ENCODE measurements around the gene NKD2. TPM values are rescaled to one million over a fixed set of nuclear protein-coding genes. Genes with fewer than 3 reads are reported as not detected.
"Not testable (repeated sequence)": the region's sequence is repeated elsewhere in the genome, so short reads cannot be mapped to it uniquely, and the experiment has no call there.

Gene NKD2
- total RNA-seq, 1 donor from 2014 or later, result 41.7 TPM

GRCh38 chr5:1080432-1080831 lies 71.8 kb downstream of the NKD2 start:
- H3K27me3 Mint-ChIP-seq (ENCODE audit: unreplicated experiment), result peaks cover 7% of the 10 kb centered on the region
- H3K4me3 Mint-ChIP-seq (ENCODE audit: unreplicated experiment), result no peak overlapping the region
- TF ChIP-seq, protein P1, sequence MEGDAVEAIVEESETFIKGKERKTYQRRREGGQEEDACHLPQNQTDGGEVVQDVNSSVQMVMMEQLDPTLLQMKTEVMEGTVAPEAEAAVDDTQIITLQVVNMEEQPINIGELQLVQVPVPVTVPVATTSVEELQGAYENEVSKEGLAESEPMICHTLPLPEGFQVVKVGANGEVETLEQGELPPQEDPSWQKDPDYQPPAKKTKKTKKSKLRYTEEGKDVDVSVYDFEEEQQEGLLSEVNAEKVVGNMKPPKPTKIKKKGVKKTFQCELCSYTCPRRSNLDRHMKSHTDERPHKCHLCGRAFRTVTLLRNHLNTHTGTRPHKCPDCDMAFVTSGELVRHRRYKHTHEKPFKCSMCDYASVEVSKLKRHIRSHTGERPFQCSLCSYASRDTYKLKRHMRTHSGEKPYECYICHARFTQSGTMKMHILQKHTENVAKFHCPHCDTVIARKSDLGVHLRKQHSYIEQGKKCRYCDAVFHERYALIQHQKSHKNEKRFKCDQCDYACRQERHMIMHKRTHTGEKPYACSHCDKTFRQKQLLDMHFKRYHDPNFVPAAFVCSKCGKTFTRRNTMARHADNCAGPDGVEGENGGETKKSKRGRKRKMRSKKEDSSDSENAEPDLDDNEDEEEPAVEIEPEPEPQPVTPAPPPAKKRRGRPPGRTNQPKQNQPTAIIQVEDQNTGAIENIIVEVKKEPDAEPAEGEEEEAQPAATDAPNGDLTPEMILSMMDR (IDR thresholded peaks at IDR 0.05; ENCODE audit: partially characterized antibody, unreplicated experiment), result no peak
- H3K4me1 Mint-ChIP-seq (ENCODE audit: low read depth, unreplicated experiment), result peaks cover 7% of the 10 kb centered on the region
- peak overlapping the region; percentile 96 for H3K27ac Mint-ChIP-seq (ENCODE audit: unreplicated experiment)
- DNase-seq, result peak; percentile 78
- H3K9me3 Mint-ChIP-seq (ENCODE audit: unreplicated experiment), result peaks cover 10% of the 10 kb centered on the region
- H3K36me3 Mint-ChIP-seq (ENCODE audit: unreplicated experiment), result no peaks in the 10 kb centered on the region

GRCh38 chr5:1081519-1081918 lies 72.9 kb downstream of the NKD2 start:
- Mint-ChIP-seq H3K27ac (ENCODE audit: unreplicated experiment) (peak overlapping the region; percentile 96), H3K36me3 (ENCODE audit: unreplicated experiment) (no peaks in the 10 kb centered on the region), H3K27me3 (ENCODE audit: unreplicated experiment) (peaks cover 7% of the 10 kb centered on the region), H3K4me3 (ENCODE audit: unreplicated experiment) (no peak overlapping the region), H3K9me3 (ENCODE audit: unreplicated experiment) (peaks cover 10% of the 10 kb centered on the region), H3K4me1 (ENCODE audit: low read depth, unreplicated experiment) (peaks cover 7% of the 10 kb centered on the region)
- no peak for DNase-seq
- TF ChIP-seq, protein P1 (IDR thresholded peaks at IDR 0.05; ENCODE audit: partially characterized antibody, unreplicated experiment), result no peak

DNA sequence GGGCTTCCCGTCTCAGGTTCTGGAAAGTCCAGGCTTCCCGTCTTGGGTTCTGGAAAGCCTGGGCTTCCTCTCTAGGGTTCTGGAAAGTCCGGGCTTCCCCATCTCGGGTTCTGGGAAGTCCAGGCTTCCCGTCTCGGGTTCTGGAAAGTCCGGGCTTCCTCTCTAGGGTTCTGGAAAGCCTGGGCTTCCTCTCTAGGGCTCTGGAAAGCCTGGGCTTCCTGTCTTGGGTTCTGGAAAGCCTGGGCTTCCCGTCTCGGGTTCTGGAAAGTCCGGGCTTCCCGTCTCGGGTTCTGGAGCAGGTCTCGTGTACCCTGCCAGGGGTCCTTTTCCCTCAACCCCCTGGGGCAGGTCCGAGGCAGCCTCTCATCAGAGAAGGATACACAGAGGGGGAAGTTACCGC lies 74.4 kb downstream of the NKD2 start:
- not testable (repeated sequence) for DNase-seq; H3K4me1 Mint-ChIP-seq (ENCODE audit: low read depth, unreplicated experiment); H3K27me3 Mint-ChIP-seq (ENCODE audit: unreplicated experiment); H3K27ac Mint-ChIP-seq (ENCODE audit: unreplicated experiment); H3K36me3 Mint-ChIP-seq (ENCODE audit: unreplicated experiment); H3K4me3 Mint-ChIP-seq (ENCODE audit: unreplicated experiment)
- H3K9me3 Mint-ChIP-seq (ENCODE audit: unreplicated experiment), result peaks cover 10% of the 10 kb centered on the region

DNA sequence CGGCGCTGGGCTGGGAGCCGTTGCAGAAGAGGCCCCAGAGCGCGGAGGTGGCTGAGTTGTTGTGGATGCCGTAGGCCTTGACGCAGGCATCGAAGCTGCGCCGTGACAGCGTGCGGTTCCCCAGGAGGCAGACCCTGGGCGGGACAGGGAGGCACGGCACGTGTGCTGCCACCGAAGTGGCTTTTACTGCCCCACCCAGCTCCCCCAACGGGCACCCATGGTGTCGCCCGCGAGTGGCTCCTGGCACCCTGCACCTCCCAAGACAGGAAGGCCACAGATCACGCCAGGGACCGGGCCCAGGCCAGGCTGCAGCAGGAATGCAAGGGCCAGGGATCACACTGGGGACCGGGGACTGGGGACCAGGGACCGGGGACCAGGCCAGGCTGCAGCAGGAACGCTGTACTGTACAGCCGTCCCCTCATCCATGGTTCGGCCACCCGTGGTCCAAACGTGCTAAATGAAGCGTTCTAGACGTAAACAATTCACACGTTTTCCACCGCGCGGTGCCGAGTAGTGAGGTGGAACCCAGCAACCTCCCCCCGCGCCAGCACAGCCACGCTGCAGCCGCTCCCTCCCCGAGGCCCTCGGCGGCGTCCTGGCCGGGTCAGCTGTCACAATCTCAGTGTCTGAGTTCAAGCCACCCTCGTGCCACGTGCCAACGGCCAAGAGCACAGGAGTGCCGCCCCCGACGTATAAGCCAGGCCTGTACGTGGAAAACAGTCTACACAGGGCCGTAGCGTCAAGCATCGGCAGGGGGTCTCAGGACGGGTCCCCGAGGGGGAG lies 75.4 kb downstream of the NKD2 start:
- DNase-seq, result no peak
- Mint-ChIP-seq H3K9me3 (ENCODE audit: unreplicated experiment) (peaks cover 10% of the 10 kb centered on the region), H3K4me1 (ENCODE audit: low read depth, unreplicated experiment) (peaks cover 9% of the 10 kb centered on the region), H3K4me3 (ENCODE audit: unreplicated experiment) (no peak overlapping the region), H3K27me3 (ENCODE audit: unreplicated experiment) (peaks cover 5% of the 10 kb centered on the region), H3K27ac (ENCODE audit: unreplicated experiment) (no peak overlapping the region), H3K36me3 (ENCODE audit: unreplicated experiment) (no peaks in the 10 kb centered on the region)
- TF ChIP-seq, protein P1 (IDR thresholded peaks at IDR 0.05; ENCODE audit: partially characterized antibody, unreplicated experiment), result no peak

DNA sequence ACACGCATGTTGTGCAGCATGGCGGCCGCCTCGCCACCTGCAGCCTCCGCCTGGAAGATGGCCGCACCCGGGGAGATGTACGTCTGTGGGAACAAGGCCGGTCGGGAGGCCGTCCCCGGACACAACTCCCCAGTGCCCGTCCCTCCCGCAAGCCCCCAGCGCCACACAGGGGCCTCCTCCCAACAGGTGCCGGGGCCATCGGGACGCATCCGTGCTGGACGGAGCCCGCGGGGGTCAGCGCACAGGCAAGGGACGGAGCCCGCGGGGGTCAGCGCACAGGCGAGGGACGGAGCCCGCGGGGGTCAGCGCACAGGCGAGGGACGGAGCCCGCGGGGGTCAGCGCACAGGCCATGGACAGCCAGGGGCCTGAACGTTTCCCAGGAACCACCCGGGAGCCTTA lies 76.8 kb downstream of the NKD2 start:
- peaks cover 3% of the 10 kb centered on the region for H3K27me3 Mint-ChIP-seq (ENCODE audit: unreplicated experiment)
- DNase-seq, result no peak
- TF ChIP-seq, protein P1 (IDR thresholded peaks at IDR 0.05; ENCODE audit: partially characterized antibody, unreplicated experiment), result no peak
- H3K4me3 Mint-ChIP-seq (ENCODE audit: unreplicated experiment), result no peak overlapping the region
- H3K36me3 Mint-ChIP-seq (ENCODE audit: unreplicated experiment), result no peaks in the 10 kb centered on the region
- peaks cover 12% of the 10 kb centered on the region for H3K4me1 Mint-ChIP-seq (ENCODE audit: low read depth, unreplicated experiment)
- H3K27ac Mint-ChIP-seq (ENCODE audit: unreplicated experiment), result no peak overlapping the region
- peaks cover 11% of the 10 kb centered on the region for H3K9me3 Mint-ChIP-seq (ENCODE audit: unreplicated experiment)
